Suprapubic skin (tissue), 4 donors: ENCODE data around the gene CYCS.

Source experiments
- EP300 ChIP-seq: sonication (generic); formaldehyde crosslinking; IDR thresholded peaks from one replicate; pipeline ENCODE4 v1.6.1; 2017; ENCODE audit warnings: antibody characterized with exemption
- POLR2A ChIP-seq, 2 donors: fragments of 450-650 bp; IDR thresholded peaks; one replicate each; pipeline ENCODE4 v1.6.1; 2017; ENCODE audit warnings: antibody characterized with exemption in 2 of 2, mild to moderate bottlenecking in 2 of 2, moderate library complexity in 2 of 2
- POLR2AphosphoS5 ChIP-seq, 3 donors: sonication (generic); formaldehyde crosslinking; IDR thresholded peaks; one replicate each; pipeline ENCODE4 v1.6.1; 2017; ENCODE audit warnings: antibody characterized with exemption in 3 of 3
- TF ChIP-seq, protein P1 (sequence below), 2 donors: fragments of 200-600 bp in 1 of 2; fragments of 450-650 bp in 1 of 2; sonication (generic) in 1 of 2; IDR thresholded peaks; one replicate each; pipeline ENCODE4 v1.5.1; 2016 to 2019; ENCODE audit warnings: antibody characterized with exemption in 2 of 2, mild to moderate bottlenecking in 1 of 2, moderate library complexity in 1 of 2

DNA sequence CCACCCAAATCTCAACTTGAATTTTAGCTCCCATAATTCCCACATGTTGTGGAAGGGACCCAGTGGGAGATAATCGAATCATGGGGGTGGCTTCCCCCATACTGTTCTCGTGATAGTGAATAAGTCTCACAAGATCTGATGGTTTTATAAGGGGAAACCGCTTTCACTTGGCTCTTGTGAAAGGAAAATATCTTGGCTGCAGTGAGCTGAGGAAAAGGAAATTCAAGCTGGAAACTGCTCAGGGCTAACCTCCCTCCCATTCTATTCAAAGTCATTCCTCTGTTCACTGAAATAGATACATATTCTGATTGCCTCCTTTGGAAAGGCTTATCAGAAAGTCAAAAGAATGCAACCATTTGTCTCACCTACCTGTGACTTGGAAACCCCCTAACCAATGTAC is 15.8 kb downstream of the CYCS start:
- TF ChIP-seq POLR2A (IDR thresholded peaks at IDR 0.05) (no peak), POLR2AphosphoS5 (IDR thresholded peaks at IDR 0.05) (no peak), EP300 (no peak)
- TF ChIP-seq, protein P1, sequence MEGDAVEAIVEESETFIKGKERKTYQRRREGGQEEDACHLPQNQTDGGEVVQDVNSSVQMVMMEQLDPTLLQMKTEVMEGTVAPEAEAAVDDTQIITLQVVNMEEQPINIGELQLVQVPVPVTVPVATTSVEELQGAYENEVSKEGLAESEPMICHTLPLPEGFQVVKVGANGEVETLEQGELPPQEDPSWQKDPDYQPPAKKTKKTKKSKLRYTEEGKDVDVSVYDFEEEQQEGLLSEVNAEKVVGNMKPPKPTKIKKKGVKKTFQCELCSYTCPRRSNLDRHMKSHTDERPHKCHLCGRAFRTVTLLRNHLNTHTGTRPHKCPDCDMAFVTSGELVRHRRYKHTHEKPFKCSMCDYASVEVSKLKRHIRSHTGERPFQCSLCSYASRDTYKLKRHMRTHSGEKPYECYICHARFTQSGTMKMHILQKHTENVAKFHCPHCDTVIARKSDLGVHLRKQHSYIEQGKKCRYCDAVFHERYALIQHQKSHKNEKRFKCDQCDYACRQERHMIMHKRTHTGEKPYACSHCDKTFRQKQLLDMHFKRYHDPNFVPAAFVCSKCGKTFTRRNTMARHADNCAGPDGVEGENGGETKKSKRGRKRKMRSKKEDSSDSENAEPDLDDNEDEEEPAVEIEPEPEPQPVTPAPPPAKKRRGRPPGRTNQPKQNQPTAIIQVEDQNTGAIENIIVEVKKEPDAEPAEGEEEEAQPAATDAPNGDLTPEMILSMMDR (IDR thresholded peaks at IDR 0.05): no peak
